Nephron progenitor cell (in vitro differentiated cells): ENCODE data around the gene GATA2.

Source experiments
- DNase-seq: peaks from one replicate; pipeline ENCODE4 v3.0.0; 2021
- H3K27ac Mint-ChIP-seq: 2 replicates; pipeline ENCODE4 v1.8.0; 2021; ENCODE audit warnings: mild to moderate bottlenecking, moderate library complexity, mixed read lengths
- H3K27me3 Mint-ChIP-seq: 2 replicates; pipeline ENCODE4 v1.8.0; 2021; ENCODE audit warnings: mild to moderate bottlenecking, low read depth, mixed read lengths; ENCODE audit not compliant: poor library complexity
- H3K36me3 Mint-ChIP-seq: 2 replicates; pipeline ENCODE4 v1.8.0; 2021; ENCODE audit warnings: low read depth, mixed read lengths
- H3K4me1 Mint-ChIP-seq: 2 replicates; pipeline ENCODE4 v1.8.0; 2021; ENCODE audit warnings: mixed read lengths
- H3K4me3 Mint-ChIP-seq: 2 replicates; pipeline ENCODE4 v1.8.0; 2021; ENCODE audit warnings: mild to moderate bottlenecking, moderate library complexity, mixed read lengths
- H3K9me3 Mint-ChIP-seq: 2 replicates; pipeline ENCODE4 v1.8.0; 2021; ENCODE audit warnings: mild to moderate bottlenecking, moderate library complexity, mixed read lengths
- TF ChIP-seq, protein P1 (sequence below): fragments of 200-600 bp; sonication (generic); IDR thresholded peaks from 2 replicates; pipeline ENCODE4 v1.5.0; 2021; ENCODE audit warnings: antibody characterized with exemption

Gene GATA2

DNA sequence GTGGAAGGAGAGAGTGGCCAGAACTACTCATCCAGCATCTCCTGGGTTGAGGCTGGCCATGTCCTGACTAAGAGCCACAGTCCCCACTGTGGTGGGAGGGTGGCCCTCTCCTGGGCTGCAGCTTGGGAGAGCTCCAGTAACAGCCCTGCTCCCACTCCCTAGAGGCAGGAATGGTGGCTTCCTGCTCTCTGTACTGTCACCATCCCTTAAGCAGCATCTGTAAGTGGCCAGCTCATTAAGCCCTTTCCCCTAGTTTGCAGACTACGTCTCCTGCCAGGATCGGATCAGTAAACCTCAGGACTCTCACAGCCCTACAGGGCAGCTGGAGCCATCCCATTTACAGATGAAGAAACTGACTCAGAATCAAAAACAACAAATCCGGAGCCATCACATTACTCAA lies 56.8 kb downstream of the GATA2 start:
- no peak overlapping the region for H3K4me3 Mint-ChIP-seq
- DNase-seq: no peak
- no peaks in the 10 kb centered on the region for H3K36me3 Mint-ChIP-seq
- TF ChIP-seq, protein P1, sequence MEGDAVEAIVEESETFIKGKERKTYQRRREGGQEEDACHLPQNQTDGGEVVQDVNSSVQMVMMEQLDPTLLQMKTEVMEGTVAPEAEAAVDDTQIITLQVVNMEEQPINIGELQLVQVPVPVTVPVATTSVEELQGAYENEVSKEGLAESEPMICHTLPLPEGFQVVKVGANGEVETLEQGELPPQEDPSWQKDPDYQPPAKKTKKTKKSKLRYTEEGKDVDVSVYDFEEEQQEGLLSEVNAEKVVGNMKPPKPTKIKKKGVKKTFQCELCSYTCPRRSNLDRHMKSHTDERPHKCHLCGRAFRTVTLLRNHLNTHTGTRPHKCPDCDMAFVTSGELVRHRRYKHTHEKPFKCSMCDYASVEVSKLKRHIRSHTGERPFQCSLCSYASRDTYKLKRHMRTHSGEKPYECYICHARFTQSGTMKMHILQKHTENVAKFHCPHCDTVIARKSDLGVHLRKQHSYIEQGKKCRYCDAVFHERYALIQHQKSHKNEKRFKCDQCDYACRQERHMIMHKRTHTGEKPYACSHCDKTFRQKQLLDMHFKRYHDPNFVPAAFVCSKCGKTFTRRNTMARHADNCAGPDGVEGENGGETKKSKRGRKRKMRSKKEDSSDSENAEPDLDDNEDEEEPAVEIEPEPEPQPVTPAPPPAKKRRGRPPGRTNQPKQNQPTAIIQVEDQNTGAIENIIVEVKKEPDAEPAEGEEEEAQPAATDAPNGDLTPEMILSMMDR: no peak
- H3K9me3 Mint-ChIP-seq: no peaks in the 10 kb centered on the region
- H3K27ac Mint-ChIP-seq: no peak overlapping the region
- peaks cover 79% of the 10 kb centered on the region for H3K27me3 Mint-ChIP-seq
- H3K4me1 Mint-ChIP-seq: peaks cover 25% of the 10 kb centered on the region

DNA sequence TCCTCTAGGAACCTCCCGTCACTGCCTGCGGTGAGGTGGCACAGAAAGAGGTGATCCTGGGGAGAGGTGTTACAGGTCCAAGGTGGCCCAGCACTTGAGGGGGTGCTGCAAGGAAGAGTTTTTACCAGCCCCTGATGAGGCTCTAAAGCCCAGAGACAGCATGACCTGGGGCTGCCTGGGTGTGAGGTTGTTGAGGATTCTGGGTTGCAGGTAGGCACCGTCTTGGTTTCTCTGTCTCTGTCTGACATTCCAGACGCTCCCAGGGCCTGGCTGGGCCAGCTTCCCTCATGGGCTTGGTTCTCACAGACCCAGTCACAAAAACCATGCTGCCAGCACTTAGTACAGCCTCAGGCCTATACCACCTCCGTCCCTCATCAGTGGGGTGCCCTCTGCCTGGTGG lies 57.4 kb downstream of the GATA2 start:
- TF ChIP-seq, protein P1: no peak
- Mint-ChIP-seq H3K9me3 (no peaks in the 10 kb centered on the region), H3K27ac (no peak overlapping the region), H3K4me3 (no peak overlapping the region), H3K36me3 (no peaks in the 10 kb centered on the region), H3K27me3 (peaks cover 79% of the 10 kb centered on the region), H3K4me1 (peaks cover 25% of the 10 kb centered on the region)
- DNase-seq: no peak

DNA sequence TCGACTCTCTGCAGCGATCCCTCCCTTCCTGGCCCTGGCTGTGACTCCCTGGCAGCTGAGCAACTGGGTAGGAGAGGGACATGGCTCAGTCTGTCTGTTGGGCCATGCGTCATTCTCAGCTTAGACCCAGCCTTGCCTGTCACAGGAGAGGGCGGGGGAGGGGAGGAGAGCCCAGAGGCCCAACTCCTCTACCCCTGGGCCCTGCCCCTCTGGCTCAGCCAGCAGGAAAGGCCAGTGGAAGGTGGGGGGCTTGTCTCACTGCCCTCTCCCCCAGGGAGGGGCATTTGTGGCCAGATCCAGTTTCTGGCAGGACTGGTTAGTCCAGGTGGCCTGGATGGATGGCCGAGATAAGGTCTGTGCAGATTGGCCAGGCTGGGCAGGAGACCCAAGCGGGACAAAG lies 57.9 kb downstream of the GATA2 start:
- TF ChIP-seq, protein P1: no peak
- no peak overlapping the region for H3K4me3 Mint-ChIP-seq
- H3K36me3 Mint-ChIP-seq: no peaks in the 10 kb centered on the region
- no peaks in the 10 kb centered on the region for H3K9me3 Mint-ChIP-seq
- peaks cover 79% of the 10 kb centered on the region for H3K27me3 Mint-ChIP-seq
- no peak overlapping the region for H3K27ac Mint-ChIP-seq
- H3K4me1 Mint-ChIP-seq: peaks cover 25% of the 10 kb centered on the region
- peak; percentile 43 for DNase-seq

DNA sequence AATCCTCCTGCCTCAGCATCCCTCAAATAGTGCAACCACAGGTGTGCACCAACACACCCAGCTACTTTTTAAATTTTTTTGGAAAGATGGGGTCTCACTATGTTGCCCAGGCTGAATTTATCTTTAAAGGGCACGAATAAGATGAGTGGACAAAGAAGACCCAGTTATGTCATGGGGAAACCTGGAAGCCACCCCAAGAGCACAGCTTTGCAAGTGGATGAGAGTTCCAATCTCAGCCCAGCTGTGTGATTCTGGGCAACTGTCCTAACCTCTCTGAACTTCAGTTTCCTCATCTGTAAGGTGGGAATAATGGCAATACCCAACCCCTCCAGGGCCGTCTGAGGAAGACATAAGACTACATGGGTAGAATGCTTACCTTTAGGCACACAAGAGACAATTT lies 58.5 kb downstream of the GATA2 start:
- H3K27me3 Mint-ChIP-seq: peaks cover 79% of the 10 kb centered on the region

DNA sequence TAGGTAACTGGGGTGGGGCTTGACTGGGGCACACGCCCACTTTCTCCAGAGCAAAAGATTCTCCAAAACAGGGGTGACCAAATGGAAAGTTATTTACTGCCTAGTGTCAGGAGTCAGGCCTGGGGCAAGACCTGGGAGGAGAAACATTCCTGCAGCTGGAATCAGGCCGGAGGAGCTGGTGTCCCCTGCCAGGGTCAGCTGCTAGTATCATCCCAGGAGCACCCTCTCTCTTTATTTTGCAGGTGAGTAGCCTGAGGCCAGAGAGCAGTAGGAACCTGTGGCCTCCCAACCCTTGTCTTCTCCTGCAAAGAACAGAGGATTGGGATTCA lies 59.2 kb downstream of the GATA2 start:
- Mint-ChIP-seq H3K4me3 (peak overlapping the region; percentile 28), H3K4me1 (peaks cover 25% of the 10 kb centered on the region), H3K36me3 (no peaks in the 10 kb centered on the region), H3K9me3 (no peaks in the 10 kb centered on the region), H3K27me3 (peaks cover 77% of the 10 kb centered on the region), H3K27ac (no peak overlapping the region)
- no peak for DNase-seq
- TF ChIP-seq, protein P1: no peak

More for the DNA sequence above, 58.5 kb downstream of the GATA2 start:
- H3K9me3 Mint-ChIP-seq: no peaks in the 10 kb centered on the region
- no peaks in the 10 kb centered on the region for H3K36me3 Mint-ChIP-seq
- H3K4me3 Mint-ChIP-seq: no peak overlapping the region
- H3K4me1 Mint-ChIP-seq: peaks cover 25% of the 10 kb centered on the region
- TF ChIP-seq, protein P1: no peak
- DNase-seq: no peak
- H3K27ac Mint-ChIP-seq: no peak overlapping the region

DNA sequence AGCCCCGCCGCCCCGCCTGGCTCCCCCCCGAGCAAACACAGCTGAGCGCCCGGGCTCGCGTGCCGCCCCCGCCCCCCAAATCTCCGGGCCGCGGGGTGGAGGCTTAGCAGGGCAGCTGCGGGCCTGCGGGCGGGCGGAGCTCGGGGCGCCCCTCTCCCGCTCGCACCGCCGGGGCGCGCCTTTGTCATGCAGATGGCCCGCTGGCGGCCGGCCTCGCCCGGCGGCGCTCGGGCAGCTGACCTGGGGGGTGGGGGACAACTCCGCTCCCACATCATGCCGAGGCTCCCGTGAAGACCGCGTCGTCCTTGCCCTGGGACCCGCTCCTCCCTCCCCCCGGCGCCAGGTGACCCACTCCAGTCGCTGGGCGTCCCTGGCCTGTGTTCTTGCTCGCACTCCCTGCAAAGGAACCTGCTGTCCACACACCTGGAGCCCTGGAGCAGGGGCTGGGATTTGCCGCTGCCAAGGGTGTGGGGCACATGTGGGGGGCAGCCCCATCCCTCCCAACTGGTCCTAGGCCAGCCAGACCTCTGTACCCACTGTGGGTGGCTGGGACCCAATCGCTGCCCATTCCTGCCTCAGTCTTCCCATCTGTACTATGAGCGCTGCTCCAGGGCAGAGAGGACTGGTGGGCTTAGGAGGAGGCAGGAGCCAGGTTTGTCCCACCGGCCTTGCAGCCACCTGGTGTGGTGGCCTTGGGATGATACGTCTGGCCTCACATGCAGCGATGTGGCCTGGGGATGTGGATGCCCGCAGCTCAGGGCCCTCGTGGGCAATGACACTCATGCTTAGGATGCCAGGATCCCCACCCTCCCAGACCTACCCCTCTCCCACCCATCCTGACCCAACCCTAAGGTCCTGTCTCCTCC lies 59.8 kb downstream of the GATA2 start:
- peak overlapping the region; percentile 60 for H3K4me3 Mint-ChIP-seq
- no peak overlapping the region for H3K27ac Mint-ChIP-seq
- peaks cover 77% of the 10 kb centered on the region for H3K27me3 Mint-ChIP-seq
- no peaks in the 10 kb centered on the region for H3K9me3 Mint-ChIP-seq
- TF ChIP-seq, protein P1: no peak
- peak; percentile 62 for DNase-seq
- H3K4me1 Mint-ChIP-seq: peaks cover 27% of the 10 kb centered on the region
- no peaks in the 10 kb centered on the region for H3K36me3 Mint-ChIP-seq
